ENCODE data around the gene MAPK8.
"Not testable (repeated sequence)": the region's sequence is repeated elsewhere in the genome, so short reads cannot be mapped to it uniquely, and the experiment has no call there.

The MAPK8 gene

DNA sequence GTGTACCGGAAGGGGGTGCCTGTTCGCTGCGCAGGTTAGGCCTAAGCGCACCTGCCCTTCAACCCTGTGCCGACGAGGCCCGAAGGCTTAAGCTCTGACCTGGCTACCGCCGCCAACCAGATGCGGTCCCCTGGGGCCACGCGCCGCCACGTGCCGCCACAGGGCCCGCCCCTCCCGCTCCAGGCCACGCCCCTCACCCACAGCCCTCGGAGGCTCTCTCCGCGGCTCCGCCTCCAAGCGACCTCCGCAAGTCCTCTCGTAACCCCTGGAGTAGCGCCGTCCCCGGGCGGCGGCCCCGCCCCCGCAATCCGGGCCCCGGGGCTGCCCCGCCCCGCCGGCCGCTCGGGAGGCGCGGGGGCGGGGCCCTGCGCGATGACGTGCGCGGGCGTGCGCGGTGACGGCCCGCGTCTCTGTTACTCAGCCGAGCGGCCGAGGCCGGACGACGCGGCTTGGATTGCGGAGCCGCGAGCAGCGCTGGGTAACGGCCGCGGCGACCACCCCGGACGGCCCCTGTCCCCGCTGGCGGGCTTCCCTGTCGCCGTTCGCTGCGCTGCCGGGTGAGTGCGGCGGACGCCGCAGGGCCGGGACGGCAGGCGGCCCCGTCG, at the start of gene MAPK8:
TSS of gene MAPK8 (plus strand) at position 413 of the 605 bp plus-strand sequence. CDS start 94,984 bp downstream, outside the sequence.
- peak; percentile 82 to 91 (median 86) for DNase-seq

GRCh38 chr10:48257407-48257961, 49.0 kb upstream of the MAPK8 start:
- DNase-seq: no peak

GRCh38 chr10:48258105-48258504, 48.4 kb upstream of the MAPK8 start:
- DNase-seq: no peak

DNA sequence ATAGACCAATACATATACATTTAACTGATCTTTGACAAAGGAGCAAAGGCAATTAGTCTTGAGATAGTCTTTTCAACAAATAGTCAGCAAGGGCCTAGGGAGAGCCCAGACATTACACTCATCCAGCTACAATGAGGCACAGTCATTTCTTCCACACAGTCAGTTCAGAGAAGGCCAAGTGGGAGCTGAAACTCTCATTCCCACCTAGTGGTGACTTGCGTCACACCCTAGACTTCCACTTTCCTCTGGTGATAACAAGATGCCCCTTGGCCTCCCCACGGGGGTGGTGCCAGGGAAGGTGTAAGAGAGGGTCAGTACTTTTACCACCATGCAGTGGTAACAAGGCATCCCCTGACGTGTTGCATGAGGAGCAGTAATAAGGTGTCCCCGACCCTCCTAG, 39.9 kb upstream of the MAPK8 start:
- no peak for DNase-seq

GRCh38 chr10:48271047-48271730, 35.3 kb upstream of the MAPK8 start:
- DNase-seq: no peak

GRCh38 chr10:48272682-48273081, 33.8 kb upstream of the MAPK8 start:
- no peak for DNase-seq

DNA sequence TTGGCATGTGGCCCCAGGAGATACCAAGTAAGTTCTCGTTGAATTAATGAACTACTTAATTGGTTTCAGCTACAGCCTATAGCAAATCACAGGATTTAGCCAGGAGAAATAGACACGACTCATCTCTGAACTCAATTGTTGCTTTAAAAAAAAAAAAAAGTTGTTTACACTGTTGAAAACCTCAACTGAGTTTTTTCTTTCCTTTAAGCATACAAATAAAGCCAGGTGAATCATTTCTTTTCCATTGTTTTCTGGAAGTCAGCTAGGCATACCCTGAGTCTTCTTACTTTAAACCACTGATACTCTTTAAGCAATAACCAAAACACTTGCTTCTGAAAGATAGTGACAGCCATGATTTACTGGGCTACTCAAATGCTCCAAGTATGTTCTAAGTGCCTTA, 32.7 kb upstream of the MAPK8 start:
- no peak for DNase-seq

- no peak for DNase-seq
Observed at GRCh38 chr10:48274636-48275035, 31.8 kb upstream of the MAPK8 start, which contains the start of gene FRMPD2. FRMPD2 (minus strand) TSS chr10:48274696; CDS start chr10:48274567, 129 bp downstream.

- no peak for DNase-seq
Observed at GRCh38 chr10:48277093-48277492, 29.4 kb upstream of the MAPK8 start.

DNA sequence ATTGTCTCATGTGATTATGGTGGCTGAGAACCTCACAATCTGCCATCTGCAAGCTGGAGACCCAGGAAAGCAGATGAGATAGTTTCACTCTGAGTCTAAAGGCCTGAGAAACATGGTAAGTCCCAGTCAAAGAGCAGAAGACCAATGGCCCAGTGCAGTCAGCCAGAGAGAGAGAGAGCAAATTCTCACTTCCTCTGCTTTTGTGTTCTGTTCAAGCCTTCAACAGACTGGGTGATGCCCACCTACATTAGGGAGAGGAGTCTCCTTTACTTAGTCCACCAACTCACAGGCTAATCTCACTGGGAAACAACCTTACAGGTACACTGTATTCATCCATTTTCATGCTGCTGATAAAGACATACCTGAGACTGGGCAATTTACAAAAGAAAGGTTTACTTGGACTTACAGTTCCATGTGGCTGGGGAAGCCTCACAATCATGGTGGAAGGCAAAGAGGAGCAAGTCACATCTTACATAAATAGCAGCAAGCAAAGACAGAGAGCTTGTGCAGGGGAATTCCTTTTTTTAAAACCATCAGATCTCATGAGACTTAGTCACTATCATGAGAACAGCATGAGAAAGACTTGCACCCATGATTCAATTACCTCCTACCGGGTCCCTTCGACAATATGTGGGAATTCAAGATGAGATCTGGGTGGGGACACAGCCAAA, 27.3 kb upstream of the MAPK8 start:
- no peak for DNase-seq

- not testable (repeated sequence) for DNase-seq
Observed at GRCh38 chr10:48281697-48282096, 24.8 kb upstream of the MAPK8 start.

- no peak for DNase-seq
Observed at GRCh38 chr10:48282829-48283228, 23.6 kb upstream of the MAPK8 start.

- no peak for DNase-seq
Observed at GRCh38 chr10:48284002-48284546, 22.4 kb upstream of the MAPK8 start.

- no peak for DNase-seq
Observed at GRCh38 chr10:48284811-48285210, 21.7 kb upstream of the MAPK8 start.

- DNase-seq: no peak
Observed at GRCh38 chr10:48285710-48286109, 20.8 kb upstream of the MAPK8 start.

DNA sequence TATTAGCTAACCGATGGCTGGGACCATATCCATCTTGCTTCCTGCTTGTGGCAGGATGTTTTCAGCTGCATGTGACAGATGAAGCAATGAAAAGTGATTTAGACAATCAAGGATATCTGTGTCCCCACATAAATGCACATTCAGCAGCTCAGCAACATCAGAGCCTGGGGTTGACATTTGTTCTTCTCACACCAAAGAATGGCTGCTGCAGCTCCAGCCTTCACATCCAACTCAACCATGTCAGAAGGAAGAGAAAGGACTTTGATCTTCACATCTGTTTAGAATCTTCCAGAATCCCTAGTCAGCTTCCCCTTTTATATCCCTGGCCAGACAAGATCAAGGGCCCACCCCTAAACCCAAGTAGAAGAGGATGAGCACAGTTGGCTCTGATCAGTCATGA, 20.1 kb upstream of the MAPK8 start:
- no peak for DNase-seq

- no peak for DNase-seq
Observed at GRCh38 chr10:48287417-48288391, 18.8 kb upstream of the MAPK8 start.

- DNase-seq: no peak
Observed at GRCh38 chr10:48288661-48289060, 17.8 kb upstream of the MAPK8 start.

DNA sequence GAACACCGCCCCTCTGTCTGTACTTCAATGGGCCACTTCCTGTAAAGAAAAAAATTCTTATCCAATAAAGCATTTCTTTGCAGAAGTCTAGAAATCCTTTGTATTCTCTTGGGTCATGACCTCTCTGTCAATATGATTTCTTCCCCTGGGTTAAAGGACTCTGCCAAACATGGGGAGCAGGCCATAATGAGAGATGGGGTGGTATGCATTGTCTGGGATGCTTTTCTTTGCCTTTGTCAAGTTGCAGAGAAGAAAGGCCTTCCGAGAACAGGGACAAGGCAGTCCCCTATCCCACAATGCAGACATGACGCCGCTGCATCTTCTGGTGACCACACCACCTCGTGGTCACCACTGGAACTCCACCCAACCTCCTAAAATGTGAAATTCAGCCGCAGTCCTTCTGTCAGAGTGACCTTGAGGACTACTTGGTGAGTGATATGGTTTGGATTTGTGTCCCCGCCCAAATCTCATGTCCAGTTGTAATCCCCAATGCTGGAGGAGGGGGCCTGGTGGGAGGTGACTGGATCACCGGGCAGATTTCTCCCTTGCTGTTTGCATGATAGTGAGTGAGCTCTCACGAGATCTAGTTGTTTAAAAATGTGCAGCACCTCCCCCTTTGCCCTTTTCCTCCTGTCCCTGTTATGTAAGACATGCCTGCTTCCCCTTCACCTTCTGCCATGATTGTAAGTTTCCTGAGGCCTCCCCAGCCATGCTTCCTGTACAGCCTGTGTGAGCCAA, 16.8 kb upstream of the MAPK8 start:
- peak in 1 of 4 experiments; percentile 8 for DNase-seq

DNA sequence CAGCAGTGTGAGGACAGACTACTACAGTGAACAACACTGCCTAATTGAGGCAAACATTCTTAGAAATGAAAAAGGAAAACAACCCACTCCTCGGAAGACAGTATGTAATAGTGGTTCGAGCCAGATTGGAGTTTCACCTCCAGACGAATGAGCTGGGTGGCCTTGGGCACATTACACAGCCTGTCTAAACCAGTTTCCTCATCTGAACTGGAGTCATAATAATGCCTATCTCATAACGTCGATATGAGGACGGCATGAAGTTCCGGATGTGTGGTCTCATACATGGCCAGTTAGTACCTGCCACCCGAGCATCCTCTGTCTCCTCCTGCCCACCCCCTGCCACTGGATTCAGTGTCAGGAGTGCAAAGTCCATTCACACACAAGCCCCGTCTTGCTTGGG, 16.2 kb upstream of the MAPK8 start:
- DNase-seq: no peak

DNA sequence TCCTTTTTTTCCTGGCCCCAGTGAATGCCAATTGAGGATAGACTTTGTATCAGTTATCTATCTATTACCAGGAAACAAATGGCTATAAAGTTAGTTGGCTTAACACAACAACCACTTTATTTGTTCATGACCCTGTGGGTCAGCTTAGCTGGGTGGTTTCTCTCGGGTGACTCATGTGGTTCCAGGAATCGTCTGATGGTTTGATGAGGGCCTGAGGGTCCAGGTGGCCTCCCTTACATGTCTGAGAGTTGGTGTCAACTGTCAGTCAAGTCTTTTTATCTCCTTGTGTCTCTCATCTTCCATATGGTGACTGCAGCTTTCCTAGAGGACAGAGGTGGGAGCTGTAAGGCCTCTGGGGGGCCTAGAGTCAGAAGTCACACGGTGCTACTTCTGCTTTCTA, 15.3 kb upstream of the MAPK8 start:
- no peak for DNase-seq

GRCh38 chr10:48292616-48293015, 13.9 kb upstream of the MAPK8 start:
- DNase-seq: no peak
